Measurements from ENCODE around the gene PCNT.

Gene PCNT

GRCh38 chr21:46411691-46412090 lies 87.7 kb downstream of the PCNT start:
- Histone ChIP-seq H3K9me2 (replicated peaks; ENCODE audit: insufficient read depth, low read length) (no peaks in the 10 kb centered on the region), H2AFZ (ENCODE audit: low read depth, low read length, severe bottlenecking) (no peak overlapping the region), H4K20me1 (ENCODE audit: low read depth, low read length) (no peaks in the 10 kb centered on the region), H3K4me2 (ENCODE audit: low read depth, low read length, poor library complexity, severe bottlenecking) (no peak overlapping the region), H3F3A (ENCODE audit: insufficient read depth) (no peaks in the 10 kb centered on the region), H3K9me3 (ENCODE audit: insufficient read depth, low read length) (no peaks in the 10 kb centered on the region), H3K79me2 (ENCODE audit: insufficient read depth, low read length) (no peaks in the 10 kb centered on the region), H3K9ac (ENCODE audit: low read length) (no peak overlapping the region), H3K27me3 (ENCODE audit: low read length) (no peaks in the 10 kb centered on the region), H3K4me3 (ENCODE audit: insufficient read depth, low read length, poor library complexity, severe bottlenecking) (no peak overlapping the region), H3K27ac (ENCODE audit: low read depth, low read length) (no peak overlapping the region), H3K36me3 (ENCODE audit: low read length) (peaks cover 8% of the 10 kb centered on the region; the same call in 1 of the 2 replicates)
- TF ChIP-seq, protein P1, sequence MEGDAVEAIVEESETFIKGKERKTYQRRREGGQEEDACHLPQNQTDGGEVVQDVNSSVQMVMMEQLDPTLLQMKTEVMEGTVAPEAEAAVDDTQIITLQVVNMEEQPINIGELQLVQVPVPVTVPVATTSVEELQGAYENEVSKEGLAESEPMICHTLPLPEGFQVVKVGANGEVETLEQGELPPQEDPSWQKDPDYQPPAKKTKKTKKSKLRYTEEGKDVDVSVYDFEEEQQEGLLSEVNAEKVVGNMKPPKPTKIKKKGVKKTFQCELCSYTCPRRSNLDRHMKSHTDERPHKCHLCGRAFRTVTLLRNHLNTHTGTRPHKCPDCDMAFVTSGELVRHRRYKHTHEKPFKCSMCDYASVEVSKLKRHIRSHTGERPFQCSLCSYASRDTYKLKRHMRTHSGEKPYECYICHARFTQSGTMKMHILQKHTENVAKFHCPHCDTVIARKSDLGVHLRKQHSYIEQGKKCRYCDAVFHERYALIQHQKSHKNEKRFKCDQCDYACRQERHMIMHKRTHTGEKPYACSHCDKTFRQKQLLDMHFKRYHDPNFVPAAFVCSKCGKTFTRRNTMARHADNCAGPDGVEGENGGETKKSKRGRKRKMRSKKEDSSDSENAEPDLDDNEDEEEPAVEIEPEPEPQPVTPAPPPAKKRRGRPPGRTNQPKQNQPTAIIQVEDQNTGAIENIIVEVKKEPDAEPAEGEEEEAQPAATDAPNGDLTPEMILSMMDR (IDR thresholded peaks at IDR 0.05; ENCODE audit: insufficient read depth, low read length, poor library complexity, severe bottlenecking) = no peak
- TF ChIP-seq EZH2phosphoT487 (conservative IDR thresholded peaks at IDR 0.05; ENCODE audit: low read length) = no peak

GRCh38 chr21:46412521-46413364 lies 88.8 kb downstream of the PCNT start:
- H3K4me2 ChIP-seq (ENCODE audit: low read depth, low read length, poor library complexity, severe bottlenecking) = no peak overlapping the region

DNA sequence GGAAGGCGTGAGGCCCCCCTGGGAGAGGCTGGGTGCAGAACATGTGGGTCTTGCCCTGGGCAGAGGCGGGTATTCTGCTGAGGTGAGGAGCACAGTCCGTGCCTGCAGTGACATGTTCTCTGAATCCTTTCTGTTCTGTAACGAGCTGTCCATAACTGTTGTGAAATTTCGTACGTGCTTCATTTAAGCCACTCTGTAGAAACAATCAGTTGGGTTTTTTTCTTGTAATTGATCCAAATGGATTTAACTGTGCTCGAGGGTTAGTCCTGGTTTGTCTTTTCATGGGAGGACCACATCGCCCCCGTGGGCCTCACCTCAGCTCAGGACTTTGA lies 89.4 kb downstream of the PCNT start:
- Histone ChIP-seq H3K9me3 (ENCODE audit: insufficient read depth, low read length) (no peaks in the 10 kb centered on the region), H3K4me2 (ENCODE audit: low read depth, low read length, poor library complexity, severe bottlenecking) (no peak overlapping the region), H2AFZ (ENCODE audit: low read depth, low read length, severe bottlenecking) (no peak overlapping the region), H3K27ac (ENCODE audit: low read depth, low read length) (no peak overlapping the region), H3K36me3 (ENCODE audit: low read length) (0 out of 2 replicates have a peak, but pooled peaks cover under 1% of the 10 kb centered on the region), H3K9ac (ENCODE audit: low read length) (no peak overlapping the region), H3K79me2 (ENCODE audit: insufficient read depth, low read length) (no peaks in the 10 kb centered on the region), H3K27me3 (ENCODE audit: low read length) (no peaks in the 10 kb centered on the region), H3F3A (ENCODE audit: insufficient read depth) (no peaks in the 10 kb centered on the region), H3K9me2 (replicated peaks; ENCODE audit: insufficient read depth, low read length) (no peaks in the 10 kb centered on the region), H4K20me1 (ENCODE audit: low read depth, low read length) (no peaks in the 10 kb centered on the region), H3K4me3 (ENCODE audit: insufficient read depth, low read length, poor library complexity, severe bottlenecking) (no peak overlapping the region)
- TF ChIP-seq EZH2phosphoT487 (conservative IDR thresholded peaks at IDR 0.05; ENCODE audit: low read length) = no peak

More at GRCh38 chr21:46412521-46413364, 88.8 kb downstream of the PCNT start:
- Histone ChIP-seq H3F3A (ENCODE audit: insufficient read depth) (no peaks in the 10 kb centered on the region), H3K4me3 (ENCODE audit: insufficient read depth, low read length, poor library complexity, severe bottlenecking) (no peak overlapping the region), H4K20me1 (ENCODE audit: low read depth, low read length) (no peaks in the 10 kb centered on the region), H2AFZ (ENCODE audit: low read depth, low read length, severe bottlenecking) (no peak overlapping the region), H3K9ac (ENCODE audit: low read length) (no peak overlapping the region), H3K9me3 (ENCODE audit: insufficient read depth, low read length) (no peaks in the 10 kb centered on the region), H3K79me2 (ENCODE audit: insufficient read depth, low read length) (no peaks in the 10 kb centered on the region), H3K36me3 (ENCODE audit: low read length) (0 out of 2 replicates have a peak, but pooled peaks cover 6% of the 10 kb centered on the region), H3K9me2 (replicated peaks; ENCODE audit: insufficient read depth, low read length) (no peaks in the 10 kb centered on the region), H3K27ac (ENCODE audit: low read depth, low read length) (no peak overlapping the region), H3K27me3 (ENCODE audit: low read length) (no peaks in the 10 kb centered on the region)
- TF ChIP-seq, protein P1 (IDR thresholded peaks at IDR 0.05; ENCODE audit: insufficient read depth, low read length, poor library complexity, severe bottlenecking) = no peak
- TF ChIP-seq EZH2phosphoT487 (conservative IDR thresholded peaks at IDR 0.05; ENCODE audit: low read length) = no peak

DNA sequence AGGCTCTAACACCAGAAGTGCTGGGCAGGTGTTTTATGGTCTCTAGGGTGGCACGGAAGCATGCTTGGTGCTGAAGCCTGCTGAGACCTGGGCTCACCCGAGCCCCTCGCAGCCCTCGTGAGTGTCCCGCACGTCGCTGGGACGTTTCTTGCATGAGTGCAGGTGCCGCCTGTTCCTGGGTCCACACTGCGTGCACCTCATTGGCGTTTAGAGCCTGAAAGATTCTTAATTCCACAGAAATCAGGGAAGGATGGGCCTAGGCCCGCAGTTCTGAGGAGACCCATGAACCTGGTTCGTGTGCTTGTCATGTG lies 91.0 kb downstream of the PCNT start:
- Histone ChIP-seq H4K20me1 (ENCODE audit: low read depth, low read length) (no peaks in the 10 kb centered on the region), H2AFZ (ENCODE audit: low read depth, low read length, severe bottlenecking) (no peak overlapping the region), H3K9me3 (ENCODE audit: insufficient read depth, low read length) (no peaks in the 10 kb centered on the region), H3K36me3 (ENCODE audit: low read length) (no peaks in the 10 kb centered on the region), H3K4me2 (ENCODE audit: low read depth, low read length, poor library complexity, severe bottlenecking) (no peak overlapping the region), H3K4me3 (ENCODE audit: insufficient read depth, low read length, poor library complexity, severe bottlenecking) (no peak overlapping the region), H3K79me2 (ENCODE audit: insufficient read depth, low read length) (no peaks in the 10 kb centered on the region), H3K9ac (ENCODE audit: low read length) (no peak overlapping the region), H3K9me2 (replicated peaks; ENCODE audit: insufficient read depth, low read length) (no peaks in the 10 kb centered on the region), H3F3A (ENCODE audit: insufficient read depth) (no peaks in the 10 kb centered on the region), H3K27ac (ENCODE audit: low read depth, low read length) (no peak overlapping the region), H3K27me3 (ENCODE audit: low read length) (no peaks in the 10 kb centered on the region)
- TF ChIP-seq EZH2phosphoT487 (conservative IDR thresholded peaks at IDR 0.05; ENCODE audit: low read length) = no peak
- TF ChIP-seq, protein P1 (IDR thresholded peaks at IDR 0.05; ENCODE audit: insufficient read depth, low read length, poor library complexity, severe bottlenecking) = no peak

Data from SU-DHL-6 (cell line).